ENCODE measurements around the gene ATP8A2.

- TF ChIP-seq CTCF (IDR thresholded peaks at IDR 0.05) = no peak
- TF ChIP-seq REST (IDR thresholded peaks at IDR 0.05; ENCODE audit: insufficient read depth in 1 of 2, low read depth in 2 of 2, low read length in 1 of 2) = no peak
- no peak for TF ChIP-seq TCF7L2 (IDR thresholded peaks at IDR 0.05; ENCODE audit: low read depth, low read length)
- TF ChIP-seq POLR2AphosphoS5 (IDR thresholded peaks at IDR 0.05; ENCODE audit: low read depth, low read length) = no peak
- TF ChIP-seq SIN3A (IDR thresholded peaks at IDR 0.05; ENCODE audit: borderline replicate concordance, insufficient read depth, low read depth, low read length) = no peak
Measured at GRCh38 chr13:25699600-25699999, 327.8 kb downstream of the ATP8A2 start.

Data from Panc1 (cell line).